Activated effector memory CD4-positive, alpha-beta T cell treated with anti-CD3 and anti-CD28 coated beads, Interleukin-2, amount 50 U/mL, for 16 hours (primary cell): ENCODE measurements around the gene ARG2.
"Not testable (repeated sequence)": the region's sequence is repeated elsewhere in the genome, so short reads cannot be mapped to it uniquely, and the experiment has no call there.

Experiments
- DNase-seq: peaks from one replicate; pipeline ENCODE4 v3.0.0-alpha.2; 2020

The ARG2 gene

DNA sequence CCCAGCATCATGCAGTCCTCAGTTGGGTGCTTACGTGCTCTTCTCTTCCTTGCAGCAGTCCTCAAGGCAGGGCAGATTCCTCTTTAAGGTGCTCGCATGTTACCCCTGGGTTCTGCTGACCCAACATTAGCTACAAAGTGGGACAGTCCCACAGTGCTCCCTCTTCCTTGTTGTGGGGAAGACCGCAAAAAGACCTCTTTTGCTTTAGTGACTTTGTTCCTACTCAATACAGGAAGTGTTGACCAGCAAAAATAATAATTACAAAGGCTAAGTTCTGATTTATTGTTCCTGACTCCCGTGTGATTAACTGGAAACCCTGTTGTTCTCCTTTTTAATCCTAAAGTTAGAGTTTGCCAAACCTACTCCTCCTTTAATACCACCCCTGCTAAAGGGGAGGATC lies 33.4 kb upstream of the ARG2 start:
- no peak for DNase-seq

DNA sequence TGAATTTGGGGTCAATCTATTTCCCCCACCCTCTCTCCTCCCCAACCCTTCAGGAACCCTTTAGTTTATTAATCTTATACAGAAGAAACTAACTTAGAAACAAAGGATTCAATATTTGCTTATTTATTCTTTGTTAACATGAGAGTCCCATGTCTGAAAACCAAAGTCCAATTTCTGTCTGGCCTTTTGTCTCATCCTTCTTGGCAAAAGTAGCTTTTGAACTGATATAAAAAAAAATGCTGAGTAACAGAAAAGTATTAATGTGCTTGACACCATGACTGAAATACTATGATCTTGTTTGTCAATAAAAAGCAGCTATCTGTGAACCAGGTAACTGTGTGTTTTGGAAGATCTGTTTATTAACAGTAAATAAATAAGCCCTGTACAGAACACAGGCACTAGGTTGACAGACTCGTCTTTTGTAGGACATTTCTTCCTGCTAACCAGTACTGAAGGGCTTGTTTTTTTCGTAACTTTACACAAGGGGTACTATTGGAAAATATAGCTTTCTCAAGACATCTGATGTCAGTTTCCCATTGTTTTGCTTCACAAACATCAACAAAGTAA lies 30.4 kb upstream of the ARG2 start:
- DNase-seq = no peak

DNA sequence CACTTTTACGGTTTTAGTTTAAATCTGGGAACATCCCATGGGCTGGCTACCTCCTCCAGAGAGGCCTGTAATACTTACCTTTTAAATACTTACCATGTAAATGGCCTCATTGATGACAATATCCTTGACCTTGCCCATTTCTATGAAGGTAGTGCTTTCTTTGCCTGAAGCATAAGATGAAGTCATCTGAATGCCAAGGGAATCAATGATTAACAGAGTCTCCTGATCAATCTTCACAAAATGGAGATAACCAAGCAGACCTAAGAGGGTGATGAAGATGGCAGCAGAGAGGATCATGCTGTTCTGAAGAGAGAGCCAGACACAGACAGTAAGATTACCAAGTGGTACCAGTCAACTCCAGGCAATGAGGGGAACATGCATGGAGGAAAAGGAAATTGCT lies 26.1 kb upstream of the ARG2 start:
- DNase-seq = not testable (repeated sequence)

DNA sequence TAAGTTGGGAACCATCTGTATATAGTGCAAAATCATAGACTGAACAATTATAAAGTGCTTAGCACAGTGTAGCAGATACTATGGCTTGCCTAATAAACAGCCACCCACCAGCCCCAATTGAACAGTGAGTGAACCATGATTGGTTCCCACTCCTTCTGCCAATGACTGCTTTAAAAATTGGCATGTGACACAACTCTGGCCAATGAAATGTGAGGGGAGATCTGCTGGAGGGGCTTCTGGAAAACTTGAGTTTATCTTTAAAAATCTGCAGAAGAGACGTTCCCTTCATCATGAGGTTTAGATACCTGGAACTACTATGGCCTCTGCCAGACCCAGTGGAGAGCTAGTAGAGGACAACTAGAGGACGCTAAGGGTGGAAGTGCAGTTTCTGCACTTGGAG lies 24.3 kb upstream of the ARG2 start:
- no peak for DNase-seq

DNA sequence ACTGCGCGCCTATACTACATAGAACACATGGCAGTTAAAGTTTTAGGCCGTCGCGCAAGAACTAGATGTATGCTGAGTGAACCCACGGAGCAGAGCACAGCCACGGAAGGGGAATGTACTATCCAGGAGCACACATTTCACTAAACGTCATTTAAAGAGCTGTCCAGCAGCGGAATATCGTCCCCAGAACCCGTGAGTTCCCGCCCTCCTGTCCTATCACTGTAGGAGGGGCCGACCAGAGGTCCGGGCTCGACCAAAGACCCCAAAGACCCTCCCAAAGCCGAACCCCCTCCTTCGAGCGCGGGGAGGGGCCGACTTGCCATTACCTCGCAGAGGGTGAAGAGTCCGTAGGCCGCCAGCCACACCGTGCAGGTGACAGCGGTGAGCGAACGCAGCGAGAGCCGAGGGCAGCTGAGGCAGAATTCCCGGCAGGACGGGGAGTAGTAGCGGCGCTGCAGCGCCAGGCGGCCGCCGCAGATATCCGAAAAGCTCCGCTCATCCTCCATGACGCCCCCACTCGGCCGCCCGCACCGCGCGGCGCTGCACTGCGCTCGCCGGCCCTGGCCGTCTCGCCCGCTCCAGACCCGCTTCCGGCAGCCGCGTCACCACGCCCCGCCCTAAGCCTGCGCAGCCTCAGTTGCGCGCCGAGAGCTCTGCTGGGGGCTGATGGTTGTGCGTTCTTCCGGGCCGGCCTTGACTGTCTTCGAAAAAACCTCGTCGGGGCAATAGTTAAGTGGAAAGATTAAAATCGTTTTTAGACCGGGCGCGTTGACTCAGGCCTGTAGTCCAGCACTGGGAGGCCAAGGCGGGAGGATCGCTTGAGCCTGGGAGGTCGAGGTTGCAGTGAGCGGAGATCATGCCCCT lies 19.8 kb upstream of the ARG2 start, which contains the start of gene PIGH:
TSS of gene PIGH (minus strand) at position 571 of the 864 bp plus-strand sequence. CDS start at position 506, 65 bp downstream.
- DNase-seq = peak; percentile 98

DNA sequence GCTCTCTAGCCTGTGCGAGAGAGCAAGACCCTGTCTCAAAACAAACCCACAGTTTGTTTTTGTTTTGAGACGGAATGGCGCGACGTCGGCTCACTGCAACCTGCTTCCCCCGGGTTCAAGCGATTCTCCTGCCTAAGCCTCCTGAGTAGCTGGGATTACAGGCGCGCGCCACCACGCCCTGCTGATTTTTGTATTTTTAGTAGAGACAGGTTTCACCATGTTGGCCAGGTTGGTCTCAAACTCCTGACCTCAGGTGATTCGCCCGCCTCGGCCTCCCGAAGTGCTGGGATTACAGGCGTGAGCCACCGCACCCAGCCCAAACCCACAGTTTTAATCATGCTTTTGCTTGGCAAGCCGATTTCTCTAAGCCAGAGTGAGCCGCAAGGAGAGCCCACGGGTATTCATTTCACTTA lies 19.2 kb upstream of the ARG2 start:
- not testable (repeated sequence) for DNase-seq

DNA sequence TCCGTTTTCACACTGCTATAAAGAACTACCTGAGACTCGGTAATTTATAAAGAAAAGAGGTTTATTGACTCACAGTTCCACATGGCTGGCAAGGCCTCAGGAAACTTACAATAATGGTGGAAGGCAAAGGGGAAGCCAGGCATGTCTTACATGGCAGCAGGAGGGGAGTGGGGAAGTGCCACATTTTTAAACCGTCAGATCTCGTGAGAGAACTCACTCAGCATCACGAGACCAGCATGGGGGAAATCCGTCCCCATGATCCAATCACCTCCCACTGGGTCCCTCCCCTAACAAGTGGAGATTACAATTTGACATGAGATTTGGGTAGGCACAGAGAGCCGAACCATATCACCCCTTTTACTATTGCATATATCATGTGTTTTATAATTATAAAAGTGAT lies 17.6 kb upstream of the ARG2 start:
- no peak for DNase-seq

DNA sequence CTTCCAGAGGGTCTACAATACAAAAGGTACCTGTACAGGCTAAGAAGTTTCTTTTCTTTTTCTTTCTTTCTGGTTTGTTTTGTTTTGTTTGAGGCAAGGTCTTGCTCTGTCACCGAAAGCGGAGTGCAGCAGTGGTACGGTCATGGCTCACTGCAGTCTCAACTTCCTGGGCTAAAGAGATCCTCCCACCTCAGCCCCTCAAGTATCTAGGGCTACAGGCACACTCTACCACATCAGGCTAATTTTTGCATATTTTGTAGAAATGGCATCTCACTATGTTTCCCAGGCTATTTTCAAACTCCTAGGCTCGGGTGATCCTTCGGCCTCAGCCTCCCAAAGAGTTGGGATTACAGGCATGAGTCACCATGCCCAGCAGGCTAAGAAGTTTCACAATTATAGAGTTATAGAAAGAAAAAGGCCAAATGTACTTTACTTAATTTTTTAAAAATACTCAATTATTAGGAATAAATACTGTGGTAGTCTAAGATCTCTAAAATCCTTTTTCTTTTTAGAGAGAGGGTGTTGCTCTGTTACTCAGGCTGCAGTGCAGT lies 16.6 kb upstream of the ARG2 start:
- no peak for DNase-seq

DNA sequence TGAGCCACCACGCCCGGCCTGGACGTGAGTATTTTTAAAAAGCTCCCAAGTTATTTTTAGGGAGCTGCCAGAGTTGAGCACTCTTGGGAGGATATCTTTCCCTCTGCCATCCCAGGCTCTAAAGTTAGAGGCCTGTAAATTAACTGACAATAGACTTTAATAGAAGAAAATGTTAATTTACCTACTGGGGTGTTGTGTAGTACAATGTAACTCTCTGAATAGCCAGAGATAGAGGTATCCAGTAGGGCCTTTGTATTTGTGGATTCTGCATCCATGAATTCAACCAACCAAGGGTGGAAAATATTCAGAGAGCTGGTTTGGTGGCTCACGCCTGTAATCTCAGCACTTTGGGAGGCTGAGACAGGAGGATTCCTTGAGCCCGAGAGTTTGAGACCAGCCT lies 12.1 kb upstream of the ARG2 start:
- no peak for DNase-seq

DNA sequence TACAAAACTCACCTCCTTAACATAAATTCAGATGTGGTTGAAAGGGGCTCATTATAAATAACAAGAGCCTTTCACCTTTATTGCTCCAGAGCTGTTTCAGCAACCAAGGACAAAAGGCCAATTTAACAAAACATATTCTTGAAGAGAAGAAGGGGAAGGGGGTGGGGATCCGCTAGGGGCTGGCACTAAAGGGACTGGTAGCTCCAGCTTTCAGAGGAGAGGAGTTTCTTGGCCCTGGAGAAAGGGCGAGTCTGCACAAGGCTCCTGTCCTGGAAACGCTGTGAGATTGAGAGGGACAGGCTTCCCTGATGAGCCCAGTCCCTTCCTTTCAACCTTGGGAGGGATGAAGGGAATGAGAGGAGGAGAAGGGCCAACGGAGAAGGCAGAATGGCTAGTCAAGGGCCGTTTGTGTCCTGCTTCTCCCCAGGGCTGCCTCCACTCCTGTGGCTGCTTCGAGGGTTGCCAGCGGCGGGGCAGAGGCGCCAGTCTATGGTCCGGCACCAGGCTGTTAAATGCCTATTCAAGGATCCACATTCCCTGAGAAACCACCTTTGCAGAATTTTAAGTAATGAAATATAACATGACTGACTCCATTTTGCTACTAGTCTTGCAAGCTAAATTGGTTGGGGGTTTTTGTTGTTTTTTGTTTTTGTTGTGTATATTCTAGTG lies 9.9 kb upstream of the ARG2 start:
- no peak for DNase-seq

DNA sequence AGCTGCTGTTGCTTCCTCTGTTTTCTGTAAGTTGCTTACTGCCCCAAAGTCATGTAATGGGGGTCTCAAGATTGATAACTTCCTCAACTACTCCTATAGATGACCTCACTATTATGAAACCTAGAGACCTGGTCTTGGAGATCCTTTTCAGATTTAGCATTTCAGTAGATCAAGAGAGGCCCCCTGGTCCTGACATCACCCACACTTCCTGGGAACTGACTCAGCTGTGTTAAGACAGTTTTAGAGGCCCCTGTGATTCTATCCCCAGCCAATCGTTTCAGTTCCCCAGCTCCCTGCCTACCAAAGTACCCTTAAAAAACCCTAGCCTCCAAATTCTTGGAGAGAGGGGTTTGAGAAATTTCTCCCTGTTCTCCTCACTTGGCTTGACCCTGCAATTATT lies 9.2 kb upstream of the ARG2 start:
- DNase-seq = no peak

DNA sequence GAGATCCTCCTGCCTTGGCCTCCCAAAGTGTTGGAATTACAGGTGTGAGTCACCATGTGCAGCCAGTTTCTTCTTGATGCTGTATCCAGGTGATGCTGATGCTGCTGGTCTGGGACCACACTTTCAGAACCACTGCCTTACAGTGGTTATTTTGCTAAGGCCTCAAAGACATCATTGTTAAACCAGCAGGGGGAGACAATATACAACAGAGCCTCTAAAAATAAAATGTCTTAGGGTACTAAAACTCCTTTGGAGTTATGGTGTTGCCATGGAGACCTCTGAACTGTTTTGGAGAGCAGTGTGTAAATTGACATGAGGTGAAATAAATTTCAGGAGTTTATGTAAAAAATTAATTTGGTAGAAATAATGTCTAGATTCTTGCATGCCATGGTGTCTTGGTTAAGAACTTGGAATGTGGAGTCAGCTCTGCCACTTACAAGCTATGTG lies 1.1 kb upstream of the ARG2 start:
- DNase-seq = peak; percentile 63

DNA sequence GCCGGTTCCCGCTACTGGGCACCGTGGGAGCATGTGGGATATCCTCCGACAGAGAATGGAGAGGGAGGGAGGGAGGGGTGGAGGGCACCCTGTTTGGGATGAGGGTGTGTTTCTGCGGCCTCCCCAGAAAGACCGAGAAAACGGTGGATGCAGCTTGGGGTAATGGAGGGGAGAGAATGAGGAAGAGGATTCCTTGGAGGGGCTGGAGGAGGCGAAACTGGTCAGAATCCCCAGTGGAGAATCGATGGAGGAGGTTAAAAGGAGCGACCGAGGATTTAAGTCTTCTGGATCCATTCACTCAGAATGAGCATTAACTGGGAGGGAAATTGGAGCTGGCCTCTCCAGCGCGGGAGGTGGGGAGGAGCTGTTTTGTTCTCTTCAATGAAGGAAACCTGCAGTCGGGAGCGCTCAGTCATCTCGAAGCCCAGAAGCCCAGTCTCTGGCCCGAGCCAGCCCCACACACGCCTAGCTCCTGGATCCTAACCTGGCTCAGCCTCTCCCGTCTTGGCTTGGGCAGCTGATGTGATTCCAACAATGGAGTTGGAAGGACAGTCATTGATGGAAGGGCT lies 581 bp downstream of the ARG2 start:
- DNase-seq = no peak

DNA sequence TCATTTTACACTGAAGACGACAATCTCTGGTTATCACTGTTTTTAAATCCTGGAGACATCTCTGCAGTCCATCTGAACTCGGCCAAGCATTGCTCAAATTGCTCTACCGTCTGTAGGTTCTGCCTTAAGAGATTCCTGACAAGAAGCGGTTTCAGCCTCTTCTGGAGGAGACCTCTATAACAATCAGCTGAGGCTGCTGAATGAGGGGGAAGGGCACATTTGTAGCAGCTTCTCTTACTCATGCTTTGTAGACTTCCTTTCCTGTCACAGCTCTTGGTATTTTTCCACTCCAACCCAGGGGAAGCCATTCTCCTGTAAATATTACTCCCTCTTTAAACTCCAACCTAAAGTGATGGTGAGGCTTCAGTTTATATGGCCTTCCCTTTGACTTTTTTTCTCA lies 3.0 kb downstream of the ARG2 start:
- no peak for DNase-seq

DNA sequence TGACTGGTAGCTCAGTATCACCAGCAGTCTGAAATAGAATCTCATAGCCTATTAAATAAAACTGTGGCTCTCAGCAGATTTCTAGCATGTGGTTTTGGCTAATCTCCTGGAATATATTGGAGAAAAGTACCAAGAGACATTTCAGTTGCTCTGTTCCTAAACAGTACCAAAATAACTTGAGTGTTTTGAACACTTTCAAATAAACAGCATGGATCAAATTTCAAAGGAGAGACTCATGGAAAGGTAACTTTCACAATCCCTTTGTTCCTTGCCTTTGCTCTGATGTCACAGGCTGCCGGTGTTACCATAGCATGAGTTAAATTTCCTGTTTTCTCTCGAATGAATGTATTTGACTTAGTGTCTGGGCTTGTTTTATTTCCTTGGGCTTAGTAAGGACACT lies 3.4 kb downstream of the ARG2 start:
- DNase-seq = no peak

DNA sequence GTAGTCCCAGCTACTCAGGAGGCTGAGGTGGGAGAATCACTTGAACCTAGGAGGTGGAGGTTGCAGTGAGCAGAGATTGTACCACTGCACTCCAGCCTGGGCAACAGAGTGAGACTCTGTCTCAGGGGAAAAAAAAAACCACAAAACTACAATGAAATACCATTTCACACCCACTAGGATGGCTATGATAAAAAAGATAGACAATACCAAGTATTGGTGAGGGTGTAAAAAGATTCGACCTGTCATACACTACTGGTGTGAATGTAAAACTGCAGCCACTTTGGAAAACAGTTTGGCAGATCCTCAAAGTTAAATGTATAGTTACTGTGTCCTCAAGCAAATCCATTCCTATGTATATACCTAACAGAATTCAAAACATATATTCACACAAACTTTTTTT lies 6.4 kb downstream of the ARG2 start:
- DNase-seq = not testable (repeated sequence)

DNA sequence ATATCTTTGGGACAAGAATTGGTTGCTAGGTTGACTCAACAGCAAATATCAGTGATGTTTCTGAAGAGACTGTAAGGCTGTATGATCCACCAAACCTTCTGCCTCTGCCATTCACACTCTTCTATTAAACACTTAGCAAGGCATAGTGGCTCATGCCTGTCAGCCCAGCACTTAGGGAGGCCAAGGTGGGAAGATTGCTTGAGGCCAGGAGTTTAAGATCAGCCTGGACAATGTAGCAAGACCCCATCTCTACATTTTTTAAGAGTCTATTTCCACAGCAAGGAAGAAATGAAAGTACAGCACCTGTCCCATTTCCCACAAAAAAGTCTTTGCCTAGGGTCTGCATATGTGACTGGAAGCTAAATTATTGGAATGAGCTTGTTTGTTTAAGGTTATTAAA lies 7.8 kb downstream of the ARG2 start:
- DNase-seq = no peak

DNA sequence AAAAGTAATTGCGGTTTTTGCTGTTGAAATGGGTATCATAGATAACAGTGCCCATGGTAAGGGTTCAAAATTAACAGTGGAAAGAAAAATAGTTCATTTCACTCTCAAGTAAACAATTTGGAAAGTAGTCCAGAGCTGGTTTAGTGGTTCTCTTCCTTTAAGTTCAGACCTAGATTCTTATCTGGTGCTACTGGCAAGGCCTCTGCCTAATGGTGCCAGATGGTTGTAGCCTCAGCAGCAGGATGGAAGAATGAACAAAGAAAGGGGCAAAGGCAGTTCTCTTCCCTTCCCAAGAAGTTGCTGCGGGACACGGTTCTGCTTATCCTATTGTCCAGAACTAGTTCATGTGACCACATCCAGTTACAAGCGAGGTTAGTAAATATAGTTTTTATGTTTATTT lies 10.5 kb downstream of the ARG2 start:
- no peak for DNase-seq

DNA sequence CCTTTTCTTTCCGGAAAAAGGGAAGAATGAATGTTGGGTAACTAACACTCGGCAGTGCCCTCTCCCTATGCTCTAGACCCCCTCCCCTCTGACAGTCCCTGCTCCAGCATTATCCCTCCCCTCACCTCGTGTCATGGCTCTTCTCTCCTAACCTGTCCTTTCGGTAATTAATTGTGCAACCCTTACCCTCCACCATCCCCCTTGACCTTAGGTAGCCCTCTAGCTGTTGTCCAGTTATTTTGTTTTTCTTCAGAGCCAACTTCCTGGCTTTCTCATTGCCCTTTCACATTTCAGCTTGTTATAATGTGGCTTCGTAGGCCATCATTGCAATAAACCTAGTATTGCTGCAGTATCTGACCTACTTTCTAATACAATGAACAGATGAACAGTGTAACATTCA lies 11.2 kb downstream of the ARG2 start:
- DNase-seq = no peak

DNA sequence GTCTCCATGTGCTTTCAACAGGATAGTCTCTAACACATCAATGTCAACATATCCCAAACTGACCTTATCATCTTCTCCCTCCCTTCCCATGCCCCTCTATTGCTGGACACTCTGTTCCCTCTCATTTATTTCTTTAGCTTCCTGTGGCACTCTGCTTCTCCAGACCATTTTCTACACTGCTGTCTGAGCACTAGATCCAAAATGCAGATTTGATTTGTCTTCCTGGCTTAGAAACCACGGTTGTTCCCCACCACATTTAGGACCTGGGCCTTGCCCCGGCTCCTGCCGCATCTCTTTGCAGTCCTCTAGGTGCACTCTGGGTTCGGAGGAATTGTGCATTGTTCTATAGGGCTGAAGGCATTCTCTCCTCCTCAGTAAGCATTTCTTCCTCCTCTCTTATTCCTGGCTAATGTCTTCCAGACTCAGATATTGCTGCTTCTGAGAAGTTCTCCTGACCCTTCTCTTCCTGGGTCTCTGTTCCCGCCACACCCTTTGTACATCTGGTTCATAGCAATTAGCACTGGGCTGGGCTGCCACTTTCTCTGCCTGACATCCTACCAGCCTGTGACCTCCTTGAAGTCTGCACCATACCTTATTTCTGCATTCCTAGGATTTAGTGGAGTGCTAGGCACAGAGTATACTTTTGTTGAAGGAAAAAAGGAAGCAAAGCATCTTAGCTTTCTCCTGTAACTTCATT lies 13.9 kb downstream of the ARG2 start:
- DNase-seq = no peak

DNA sequence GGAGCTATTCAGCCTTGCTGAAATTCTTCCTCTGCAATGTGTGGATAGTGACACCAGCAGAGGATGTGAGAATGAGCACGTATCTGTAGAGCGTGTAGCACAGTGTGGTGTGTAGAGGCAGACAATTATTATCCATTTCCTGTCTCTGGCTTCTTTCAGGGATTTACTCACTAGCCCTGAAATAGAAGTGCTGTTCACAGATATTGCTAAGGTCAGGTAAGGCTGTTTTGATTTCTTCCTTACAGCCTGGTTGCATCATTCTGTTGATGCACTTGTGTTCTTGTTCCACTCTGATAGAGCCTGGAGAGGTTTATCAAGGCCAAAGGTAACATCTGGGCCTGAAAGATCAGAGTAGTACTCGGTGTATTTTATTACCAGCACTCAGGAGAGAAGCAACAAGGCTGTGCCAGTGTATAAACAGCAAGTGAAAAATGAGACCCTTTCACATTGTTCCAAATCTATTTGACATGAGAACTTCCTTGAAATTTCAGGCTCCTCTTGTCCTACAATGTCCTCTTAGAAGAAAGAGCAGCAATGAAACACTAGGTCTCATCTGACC lies 16.7 kb downstream of the ARG2 start:
- DNase-seq = no peak

DNA sequence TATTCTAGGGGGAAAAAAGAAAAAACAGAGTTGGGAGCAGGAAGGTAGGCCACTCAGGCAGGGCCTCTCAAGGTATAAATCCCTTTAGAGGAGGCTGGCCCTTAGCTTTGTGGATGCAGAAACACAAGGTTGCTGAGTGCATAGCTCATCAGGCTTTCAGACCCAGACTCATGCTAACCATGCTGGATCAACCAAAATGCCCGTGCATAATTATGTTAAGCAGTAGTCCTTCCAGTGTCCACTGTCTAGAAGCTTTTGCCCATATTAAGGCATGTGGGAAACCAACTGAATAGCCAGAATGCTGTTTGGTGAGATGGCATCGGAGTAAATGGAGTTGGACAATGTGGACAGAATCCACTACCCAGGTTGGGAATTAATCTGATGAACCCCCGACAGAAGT lies 18.9 kb downstream of the ARG2 start:
- DNase-seq = no peak
